Measurements from ENCODE around the gene CPED1.
"Not testable (repeated sequence)": the region's sequence is repeated elsewhere in the genome, so short reads cannot be mapped to it uniquely, and the experiment has no call there.

Gene CPED1

DNA sequence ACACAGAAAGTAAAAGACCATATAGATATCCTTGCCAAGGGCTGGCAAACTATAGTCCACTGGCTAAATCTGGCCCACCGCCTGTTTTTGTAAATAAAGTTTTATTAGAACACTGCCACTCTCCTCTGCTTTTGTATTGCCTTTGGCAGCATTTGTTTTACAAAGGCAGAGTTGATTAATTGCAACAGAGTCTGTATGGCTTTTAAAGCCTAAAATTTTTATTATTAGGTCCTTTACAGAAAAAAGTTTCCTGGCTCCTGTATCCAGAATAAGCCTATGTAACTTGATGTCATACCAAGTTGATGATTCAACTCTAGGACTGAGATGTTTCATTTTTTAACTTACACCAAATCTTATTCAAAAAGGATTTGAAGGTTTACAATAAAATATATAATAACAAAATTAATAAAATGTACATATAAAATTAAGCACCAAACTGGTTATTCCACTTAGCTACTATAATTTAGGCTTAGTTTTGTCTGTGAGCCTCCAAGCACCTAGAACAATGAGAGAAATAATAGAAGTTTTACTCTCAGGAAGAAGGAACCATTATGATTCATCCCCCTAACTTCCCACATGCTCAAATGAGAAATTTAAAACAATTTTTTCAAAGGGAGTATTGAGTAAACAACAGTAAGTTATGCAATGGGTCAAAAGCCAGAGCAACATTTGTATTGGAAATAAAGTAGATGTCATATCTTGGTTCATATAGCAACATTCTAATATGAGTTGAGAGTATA lies 31.9 kb downstream of the CPED1 start:
- no peak for DNase-seq (ENCODE audit: low read depth)

DNA sequence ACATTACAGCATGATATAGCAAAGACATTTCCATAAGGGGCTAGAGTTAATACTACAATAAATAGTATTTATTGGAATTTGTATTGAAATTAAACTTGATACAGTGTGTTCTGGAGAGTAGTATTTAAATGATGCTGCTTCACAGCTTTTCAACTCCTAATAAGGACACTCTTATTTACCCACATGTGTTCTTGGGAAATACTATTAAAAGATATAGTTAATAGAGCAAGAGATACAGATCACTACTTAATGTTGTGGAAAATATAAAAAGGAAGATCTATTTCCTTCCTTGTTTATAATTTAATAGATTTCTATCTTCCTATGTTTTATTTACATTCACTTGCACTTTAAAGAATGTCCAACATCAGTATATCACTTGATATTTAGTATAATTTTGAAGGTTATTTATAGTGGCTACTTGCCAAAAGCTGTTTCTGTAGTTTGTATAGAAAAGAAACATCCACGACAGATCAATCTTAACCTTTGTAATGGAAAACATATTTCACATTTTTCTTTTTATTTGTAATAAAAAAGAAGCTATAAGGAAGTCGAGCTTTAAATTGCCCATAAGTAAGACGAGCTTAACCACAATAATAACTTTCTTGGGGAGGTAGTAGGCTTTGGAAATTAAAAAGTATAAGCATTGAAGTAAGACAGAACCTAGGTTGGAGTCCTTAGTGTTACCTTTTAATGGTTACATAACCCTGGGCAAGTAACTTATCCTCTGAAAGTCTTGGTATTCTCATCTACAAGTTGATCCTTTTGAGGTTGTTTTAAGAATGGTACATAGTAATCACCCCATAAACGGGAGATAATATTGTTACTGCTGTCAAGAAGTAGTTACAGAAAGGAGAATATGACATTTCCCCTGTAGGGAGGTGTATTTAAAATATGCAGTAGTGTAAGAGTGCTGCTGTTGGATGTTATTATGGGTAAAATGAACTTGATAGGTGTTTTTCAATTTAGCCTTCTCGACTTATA lies 32.8 kb downstream of the CPED1 start:
- no peak for DNase-seq (ENCODE audit: low read depth)

GRCh38 chr7:121023194-121023593 lies 34.7 kb downstream of the CPED1 start:
- DNase-seq (ENCODE audit: low read depth): no peak

DNA sequence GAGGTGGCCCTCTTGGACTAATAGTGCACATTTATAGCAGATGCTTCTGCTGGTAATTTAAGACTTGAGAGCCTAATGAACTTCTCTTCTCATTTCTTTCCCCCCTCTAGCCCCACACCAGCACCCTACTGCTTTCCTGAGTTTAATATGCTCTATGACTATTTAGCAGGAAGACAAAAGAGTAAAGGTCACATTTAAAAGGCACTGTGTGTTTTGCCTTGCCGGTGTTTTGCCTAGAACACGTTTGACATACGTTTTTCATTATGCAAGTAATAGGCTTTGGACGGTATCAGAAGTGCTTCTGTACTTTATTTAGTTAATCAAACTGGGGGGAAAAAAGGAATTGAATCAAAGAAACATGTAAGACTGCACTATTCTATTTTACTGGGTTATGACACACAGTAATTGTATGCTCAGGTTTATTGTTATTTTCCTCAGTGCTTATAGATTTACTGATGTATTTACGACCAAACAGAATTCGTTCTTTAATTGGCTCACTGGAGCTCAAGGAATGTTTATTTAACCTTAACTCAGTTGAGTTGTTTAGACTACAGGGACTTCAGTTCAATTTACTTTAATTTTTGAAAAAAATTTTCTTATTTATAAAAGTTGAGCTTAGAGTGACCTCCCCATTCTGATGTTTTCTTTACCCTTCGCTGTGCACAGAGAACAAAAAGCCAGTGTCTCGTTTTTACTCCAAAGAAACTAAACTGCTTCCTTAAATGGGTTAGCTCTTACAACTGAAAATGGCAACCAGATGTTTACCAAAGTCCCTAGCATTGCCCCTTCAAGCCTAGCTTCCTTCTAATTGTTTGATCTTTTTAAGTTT lies 35.4 kb downstream of the CPED1 start:
- no peak for DNase-seq (ENCODE audit: low read depth)

- no peak for DNase-seq (ENCODE audit: low read depth)
These were observed 36.1 kb downstream of the CPED1 start for GRCh38 chr7:121024611-121025010.

- no peak for DNase-seq (ENCODE audit: low read depth)
These were observed 37.6 kb downstream of the CPED1 start for GRCh38 chr7:121026159-121026558.

- DNase-seq (ENCODE audit: low read depth): no peak
These were observed 38.1 kb downstream of the CPED1 start for GRCh38 chr7:121026577-121027111.

GRCh38 chr7:121027761-121028669 lies 39.5 kb downstream of the CPED1 start:
- no peak for DNase-seq (ENCODE audit: low read depth)

GRCh38 chr7:121029302-121029701 lies 40.8 kb downstream of the CPED1 start:
- no peak for DNase-seq (ENCODE audit: low read depth)

- DNase-seq (ENCODE audit: low read depth): no peak
These were observed 41.8 kb downstream of the CPED1 start for GRCh38 chr7:121030308-121030707.

DNA sequence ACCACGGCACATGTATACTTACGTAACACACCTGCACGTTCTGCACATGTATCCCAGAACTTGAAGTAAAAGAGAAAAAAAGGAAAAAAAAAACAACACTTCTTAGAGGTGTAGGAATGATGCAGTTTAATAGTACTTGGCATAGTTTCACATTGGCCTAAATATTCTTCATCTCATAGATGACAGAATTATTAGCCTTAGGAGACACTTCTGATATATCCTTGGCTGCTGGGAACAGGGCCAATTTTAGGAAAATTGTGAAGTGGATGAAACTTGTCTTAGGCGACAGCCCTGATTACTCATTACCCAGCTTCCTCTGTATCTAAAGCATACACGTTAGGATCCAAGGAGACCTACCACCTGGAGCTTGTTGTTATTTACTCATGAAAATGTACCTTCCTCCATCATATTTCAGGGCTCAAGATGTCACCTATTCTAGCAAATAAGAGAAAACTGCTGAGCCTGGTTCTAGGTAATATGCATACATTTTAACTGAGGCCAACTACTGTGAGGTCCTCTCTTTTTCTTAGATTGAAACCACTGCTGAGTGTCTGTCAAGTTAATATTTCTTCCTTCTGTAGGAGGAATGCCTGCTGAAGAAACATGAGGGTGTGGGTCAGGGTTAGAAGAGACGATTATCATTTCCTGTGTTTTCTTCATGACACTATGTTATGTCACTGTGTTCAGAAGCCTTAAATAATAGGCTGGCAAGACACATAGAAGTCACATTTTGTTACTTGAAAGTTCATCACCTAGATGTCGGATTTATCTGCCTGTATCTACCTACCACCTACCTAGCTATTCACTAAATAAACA lies 44.3 kb downstream of the CPED1 start:
- no peak for DNase-seq (ENCODE audit: low read depth)

GRCh38 chr7:121034929-121035328 lies 46.4 kb downstream of the CPED1 start:
- no peak for DNase-seq (ENCODE audit: low read depth)

- not testable (repeated sequence) for DNase-seq (ENCODE audit: low read depth)
These were observed 48.3 kb downstream of the CPED1 start for GRCh38 chr7:121036776-121037175.

- DNase-seq (ENCODE audit: low read depth): not testable (repeated sequence)
These were observed 48.8 kb downstream of the CPED1 start for GRCh38 chr7:121037329-121037728.

DNA sequence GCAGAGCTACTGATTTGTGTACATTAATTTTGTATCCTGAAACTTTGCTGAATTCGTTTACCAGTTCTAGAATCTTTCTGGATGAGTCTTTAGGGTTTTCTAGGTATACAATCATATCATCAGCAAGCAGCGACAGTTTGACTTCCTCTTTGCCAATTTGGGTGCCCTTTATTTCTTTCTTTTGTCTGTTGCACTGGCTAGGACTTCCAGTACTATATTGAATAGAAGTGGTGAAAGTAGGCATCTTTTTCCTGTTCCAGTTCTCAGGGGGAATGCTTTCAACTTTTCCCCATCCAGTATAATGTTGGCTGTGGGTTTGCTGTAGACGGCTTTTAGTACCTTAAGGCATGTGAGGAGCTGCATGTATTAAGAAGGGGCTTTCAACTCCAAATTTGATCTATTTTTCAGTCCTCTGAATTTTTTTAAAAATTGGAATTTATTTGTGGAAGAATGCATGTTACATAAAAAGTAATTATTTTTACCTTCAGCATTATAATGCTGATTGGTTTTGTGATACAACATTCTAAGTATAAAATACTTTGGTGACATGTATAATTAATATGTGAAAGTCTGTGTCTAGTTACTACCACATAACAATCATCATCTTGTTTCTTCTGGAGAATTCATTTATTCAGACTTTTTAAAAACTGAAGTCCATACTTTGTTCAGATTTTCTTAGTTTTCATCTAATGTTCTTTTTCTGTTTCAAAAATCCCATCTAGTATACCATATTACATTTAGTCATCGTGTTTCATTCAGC lies 49.6 kb downstream of the CPED1 start:
- DNase-seq (ENCODE audit: low read depth): no peak

DNA sequence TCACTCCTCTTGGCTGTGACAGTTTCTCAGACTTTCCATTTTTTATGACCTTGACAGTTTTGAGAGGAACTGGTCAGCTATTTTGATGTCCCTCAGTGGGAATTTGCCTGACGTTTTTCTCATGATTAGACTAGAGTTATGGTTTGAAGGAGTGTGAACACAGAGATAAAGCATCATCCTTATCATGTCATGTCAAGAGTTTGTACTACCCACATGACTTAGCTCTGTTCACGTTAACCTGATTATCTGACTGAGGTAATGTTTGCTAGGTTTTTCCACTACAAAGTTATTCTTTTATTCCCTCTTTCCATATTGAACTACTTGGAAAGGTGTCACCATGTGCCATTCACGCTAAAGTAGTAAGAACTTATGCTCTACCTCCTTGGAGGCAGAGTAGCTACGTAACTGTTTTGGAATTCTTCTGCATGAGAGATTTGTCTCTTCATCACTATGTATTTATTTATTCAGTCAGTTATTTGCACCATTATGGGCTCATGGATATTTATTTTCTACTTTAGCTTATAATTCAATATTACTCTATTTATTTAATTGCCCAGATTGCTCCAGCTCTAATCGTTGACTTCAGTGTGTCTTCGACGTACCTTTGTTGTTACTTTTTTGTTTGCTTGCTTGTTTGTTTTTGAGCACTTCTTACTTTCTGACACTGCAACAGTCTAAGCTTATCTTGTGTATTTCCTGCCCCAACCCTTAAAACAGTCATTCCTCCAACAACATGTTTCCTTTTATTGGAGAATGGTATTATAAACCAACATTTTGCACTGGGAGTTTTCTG lies 50.4 kb downstream of the CPED1 start:
- DNase-seq (ENCODE audit: low read depth): no peak

- DNase-seq (ENCODE audit: low read depth): no peak
These were observed 51.0 kb downstream of the CPED1 start for GRCh38 chr7:121039510-121039822.

GRCh38 chr7:121039994-121040393 lies 51.5 kb downstream of the CPED1 start:
- no peak for DNase-seq (ENCODE audit: low read depth)
